Smooth muscle cell of the coronary artery (primary cell): ENCODE results near the gene MAD1L1. TPM values are rescaled to one million over a fixed set of nuclear protein-coding genes. Genes with fewer than 3 reads are reported as not detected.

Experiments
- total RNA-seq: library from RNA; depleted of rRNA; stranded (reverse); fragments of >200 nt; gene quantifications from 2 replicates; pipeline ENCODE4 v1.2.3, GENCODE V29; 2014; ENCODE audit warnings: low replicate concordance

The MAD1L1 gene
- 53.6 and 59.3 TPM in 2 replicates for total RNA-seq

GRCh38 chr7:2232766-2233520, at the start of gene MAD1L1:
TSS of gene MAD1L1 (minus strand) at chr7:2232945. CDS start at chr7:2230133, 2,812 bp downstream.

DNA sequence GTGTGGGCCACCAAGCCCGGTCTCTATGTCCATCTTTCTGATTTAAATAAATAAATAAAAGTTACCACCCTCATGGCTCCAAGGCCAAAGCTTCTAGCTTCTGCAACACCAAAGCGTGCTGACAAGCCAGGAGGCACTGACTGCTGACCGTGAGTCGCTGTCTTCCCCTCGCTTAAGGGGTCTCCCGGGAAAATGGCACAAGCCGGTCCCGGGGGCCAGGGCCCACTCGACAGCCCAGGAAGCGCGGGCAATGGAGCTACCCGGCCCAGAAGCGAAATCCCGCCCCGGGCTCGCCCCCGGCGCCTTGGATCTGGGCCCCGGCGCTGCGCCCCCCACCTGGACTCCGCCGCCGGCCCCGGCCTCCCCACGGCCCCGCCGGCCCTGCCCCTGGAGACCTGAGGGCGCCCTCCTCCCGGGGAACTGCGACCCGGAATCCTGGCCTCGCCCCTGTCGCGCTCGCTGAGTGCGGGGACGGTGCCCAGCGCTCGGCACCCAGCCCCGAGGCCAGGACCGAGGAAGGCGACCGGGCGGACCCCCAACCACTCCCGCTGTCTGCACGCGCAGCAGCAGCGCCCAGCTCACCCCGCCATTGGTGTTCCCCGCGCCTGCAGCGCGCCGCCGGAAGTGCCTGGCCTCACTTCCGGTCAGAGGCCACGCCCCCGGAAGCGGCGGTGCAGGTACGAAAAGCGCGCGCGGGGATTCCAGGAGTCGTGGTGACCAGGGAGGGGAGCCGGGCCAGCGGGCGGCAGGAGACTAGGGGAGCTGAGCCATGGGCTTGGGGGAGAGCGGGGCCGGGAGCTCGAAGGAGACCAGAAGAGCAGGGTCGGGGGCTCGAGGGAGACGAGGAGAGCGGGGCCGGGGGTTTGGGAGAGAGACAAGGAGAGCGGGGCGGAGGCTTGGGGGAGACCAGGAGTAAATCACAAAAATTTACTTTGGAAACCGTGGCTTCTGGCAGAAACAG, 9.1 kb upstream of the MAD1L1 start, which contains the start of the genes MRM2 and NUDT1:
TSS of gene MRM2 (minus strand) at position 626 of the 961 bp plus-strand sequence. CDS start at position 590, 36 bp downstream.
TSS of gene NUDT1 (plus strand) at position 647 of the 961 bp plus-strand sequence. CDS start 2,349 bp downstream, outside the sequence.

Other genes starting within 250 kb of the MAD1L1 start
- gene MRM2, start 9.3 kb upstream of the MAD1L1 start, total RNA-seq = 10.1 and 14.4 TPM in 2 replicates
- gene NUDT1, start 9.3 kb upstream of the MAD1L1 start, total RNA-seq = 29.5 and 32.7 TPM in 2 replicates
- 10.9 and 20.1 TPM in 2 replicates for gene SNX8, start 81.5 kb upstream of the MAD1L1 start, total RNA-seq
- 140 and 165 TPM in 2 replicates for gene EIF3B, start 121.9 kb upstream of the MAD1L1 start, total RNA-seq
- 6.0 and 7.4 TPM in 2 replicates for gene CHST12, start 170.7 kb upstream of the MAD1L1 start, total RNA-seq
- gene GRIFIN, start 243.5 kb upstream of the MAD1L1 start, total RNA-seq = not detected in 2 replicates